Hepatocyte (in vitro differentiated cells): ENCODE data around the gene ITPKC.

ENCODE experiments used
- EZH2 ChIP-seq: fragments of 200-600 bp; sonication (generic); IDR thresholded peaks from 2 replicates; pipeline ENCODE4 v1.6.1; 2016; ENCODE audit warnings: antibody characterized with exemption, mild to moderate bottlenecking, borderline replicate concordance
- TF ChIP-seq, protein P1 (sequence below): fragments of 200-600 bp; sonication (generic); IDR thresholded peaks from 2 replicates; pipeline ENCODE4 v1.5.1; 2016; ENCODE audit warnings: antibody characterized with exemption, mild to moderate bottlenecking; ENCODE audit not compliant: poor library complexity

DNA sequence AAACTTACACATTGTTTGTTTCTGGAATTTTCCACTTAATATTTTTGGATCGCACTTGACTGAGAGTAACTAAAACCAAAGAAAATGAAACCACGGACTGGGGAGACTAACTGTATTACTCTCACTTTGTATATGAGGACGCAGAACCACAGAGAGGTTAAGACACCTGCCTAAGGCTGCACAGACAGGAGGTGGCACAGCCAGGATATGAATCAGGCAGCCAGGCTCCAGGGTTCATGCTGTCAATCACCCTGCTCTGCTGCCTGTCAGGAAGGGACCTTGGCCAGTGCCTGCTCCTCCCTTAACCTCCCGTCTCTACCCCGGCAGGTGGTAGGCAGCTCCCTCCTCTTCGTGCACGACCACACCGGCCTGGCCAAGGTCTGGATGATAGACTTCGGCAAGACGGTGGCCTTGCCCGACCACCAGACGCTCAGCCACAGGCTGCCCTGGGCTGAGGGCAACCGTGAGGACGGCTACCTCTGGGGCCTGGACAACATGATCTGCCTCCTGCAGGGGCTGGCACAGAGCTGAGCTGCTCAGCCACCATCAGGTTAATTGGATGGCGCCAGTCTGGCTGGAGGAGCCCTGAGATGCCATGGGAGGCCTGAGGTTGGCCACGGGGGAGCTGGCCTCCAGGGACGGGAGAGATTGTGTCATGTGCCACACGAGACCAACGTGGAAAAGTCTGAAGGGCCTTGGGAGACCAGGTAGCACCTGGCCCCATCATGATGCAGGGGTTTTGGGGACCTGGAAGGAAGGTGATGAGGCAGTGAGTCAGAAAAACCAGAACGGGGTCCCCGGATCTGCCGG is 22.3 kb downstream of the ITPKC start:
- TF ChIP-seq EZH2 = no peak
- TF ChIP-seq, protein P1, sequence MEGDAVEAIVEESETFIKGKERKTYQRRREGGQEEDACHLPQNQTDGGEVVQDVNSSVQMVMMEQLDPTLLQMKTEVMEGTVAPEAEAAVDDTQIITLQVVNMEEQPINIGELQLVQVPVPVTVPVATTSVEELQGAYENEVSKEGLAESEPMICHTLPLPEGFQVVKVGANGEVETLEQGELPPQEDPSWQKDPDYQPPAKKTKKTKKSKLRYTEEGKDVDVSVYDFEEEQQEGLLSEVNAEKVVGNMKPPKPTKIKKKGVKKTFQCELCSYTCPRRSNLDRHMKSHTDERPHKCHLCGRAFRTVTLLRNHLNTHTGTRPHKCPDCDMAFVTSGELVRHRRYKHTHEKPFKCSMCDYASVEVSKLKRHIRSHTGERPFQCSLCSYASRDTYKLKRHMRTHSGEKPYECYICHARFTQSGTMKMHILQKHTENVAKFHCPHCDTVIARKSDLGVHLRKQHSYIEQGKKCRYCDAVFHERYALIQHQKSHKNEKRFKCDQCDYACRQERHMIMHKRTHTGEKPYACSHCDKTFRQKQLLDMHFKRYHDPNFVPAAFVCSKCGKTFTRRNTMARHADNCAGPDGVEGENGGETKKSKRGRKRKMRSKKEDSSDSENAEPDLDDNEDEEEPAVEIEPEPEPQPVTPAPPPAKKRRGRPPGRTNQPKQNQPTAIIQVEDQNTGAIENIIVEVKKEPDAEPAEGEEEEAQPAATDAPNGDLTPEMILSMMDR = no peak
